T-helper 2 cell treated with Interferon-gamma antibody and Interleukin-4, amounts not matched to agents 5 μg/mL and 100 μg/mL, for 36 hours (primary cell): ENCODE data around the gene CCDC191.

Source experiments
- DNase-seq: peaks from one replicate; pipeline ENCODE4 v3.0.0; 2021; ENCODE audit warnings: low spot score
- H3K27ac Mint-ChIP-seq: one replicate; pipeline ENCODE4 v1.8.0; 2021; ENCODE audit warnings: mild to moderate bottlenecking, mixed read lengths
- H3K27me3 Mint-ChIP-seq: one replicate; pipeline ENCODE4 v1.8.0; 2021; ENCODE audit warnings: low read depth, mixed read lengths
- H3K36me3 Mint-ChIP-seq: one replicate; pipeline ENCODE4 v1.8.0; 2021; ENCODE audit warnings: low read depth, mixed read lengths
- H3K4me1 Mint-ChIP-seq: one replicate; pipeline ENCODE4 v1.8.0; 2021; ENCODE audit warnings: low read depth, mixed read lengths
- H3K4me3 Mint-ChIP-seq: one replicate; pipeline ENCODE4 v1.8.0; 2022; ENCODE audit warnings: mild to moderate bottlenecking, moderate library complexity, mixed read lengths
- H3K9me3 Mint-ChIP-seq: one replicate; pipeline ENCODE4 v1.8.0; 2021; ENCODE audit warnings: mixed read lengths

Gene CCDC191

GRCh38 chr3:113966172-113966571, 90.2 kb downstream of the CCDC191 start:
- H3K4me3 Mint-ChIP-seq, result no peak overlapping the region
- H3K4me1 Mint-ChIP-seq, result peaks cover 11% of the 10 kb centered on the region
- no peak for DNase-seq
- no peaks in the 10 kb centered on the region for H3K36me3 Mint-ChIP-seq
- peaks cover 6% of the 10 kb centered on the region for H3K27me3 Mint-ChIP-seq
- H3K9me3 Mint-ChIP-seq, result no peaks in the 10 kb centered on the region
- H3K27ac Mint-ChIP-seq, result no peak overlapping the region

- Mint-ChIP-seq H3K27me3 (no peaks in the 10 kb centered on the region), H3K27ac (no peak overlapping the region), H3K9me3 (no peaks in the 10 kb centered on the region), H3K36me3 (no peaks in the 10 kb centered on the region), H3K4me3 (no peak overlapping the region), H3K4me1 (peaks cover 11% of the 10 kb centered on the region)
- DNase-seq, result no peak
These were observed 92.4 kb downstream of the CCDC191 start for GRCh38 chr3:113963879-113964278.

GRCh38 chr3:113954091-113954685, 102.1 kb downstream of the CCDC191 start:
- Mint-ChIP-seq H3K4me3 (no peak overlapping the region), H3K9me3 (no peaks in the 10 kb centered on the region), H3K36me3 (no peaks in the 10 kb centered on the region), H3K4me1 (peaks cover 6% of the 10 kb centered on the region), H3K27me3 (peaks cover 21% of the 10 kb centered on the region), H3K27ac (no peak overlapping the region)
- no peak for DNase-seq

- Mint-ChIP-seq H3K27ac (no peak overlapping the region), H3K4me1 (peaks cover 10% of the 10 kb centered on the region), H3K4me3 (no peak overlapping the region), H3K27me3 (peaks cover 26% of the 10 kb centered on the region), H3K9me3 (no peaks in the 10 kb centered on the region), H3K36me3 (no peaks in the 10 kb centered on the region)
- DNase-seq, result no peak
These were observed 102.6 kb downstream of the CCDC191 start for GRCh38 chr3:113953677-113954076.

GRCh38 chr3:113952921-113953320, 103.4 kb downstream of the CCDC191 start:
- Mint-ChIP-seq H3K4me3 (no peak overlapping the region), H3K4me1 (peaks cover 11% of the 10 kb centered on the region), H3K27ac (no peak overlapping the region), H3K36me3 (no peaks in the 10 kb centered on the region), H3K27me3 (peaks cover 29% of the 10 kb centered on the region), H3K9me3 (no peaks in the 10 kb centered on the region)
- DNase-seq, result no peak

GRCh38 chr3:113948015-113948917, 108.1 kb downstream of the CCDC191 start:
- H3K27ac Mint-ChIP-seq, result no peak overlapping the region
- DNase-seq, result no peak
- peaks cover 8% of the 10 kb centered on the region for H3K4me1 Mint-ChIP-seq
- H3K9me3 Mint-ChIP-seq, result no peaks in the 10 kb centered on the region
- H3K4me3 Mint-ChIP-seq, result peak overlapping the region; percentile 60
- peaks cover 53% of the 10 kb centered on the region for H3K27me3 Mint-ChIP-seq
- H3K36me3 Mint-ChIP-seq, result no peaks in the 10 kb centered on the region

- Mint-ChIP-seq H3K27ac (peak within 1 kb of the TSS; percentile 60), H3K36me3 (no peaks in the 10 kb centered on the region), H3K27me3 (peaks cover 52% of the 10 kb centered on the region)
These were observed 108.8 kb downstream of the CCDC191 start, which contains the start of gene ZDHHC23 for GRCh38 chr3:113947372-113948014. TSS of gene ZDHHC23 (plus strand) at chr3:113948013. CDS start at chr3:113948803, 790 bp downstream.

GRCh38 chr3:113946831-113947230, 109.5 kb downstream of the CCDC191 start:
- H3K27me3 Mint-ChIP-seq, result peaks cover 55% of the 10 kb centered on the region

More at GRCh38 chr3:113947372-113948014, 108.8 kb downstream of the CCDC191 start, which contains the start of gene ZDHHC23:
- Mint-ChIP-seq H3K4me1 (peaks cover 7% of the 10 kb centered on the region), H3K4me3 (peak within 1 kb of the TSS; percentile 80), H3K9me3 (no peaks in the 10 kb centered on the region)
- peak; percentile 71 for DNase-seq

GRCh38 chr3:113927556-113927955, 128.8 kb downstream of the CCDC191 start:
- H3K36me3 Mint-ChIP-seq, result no peaks in the 10 kb centered on the region
- no peak overlapping the region for H3K4me3 Mint-ChIP-seq
- no peaks in the 10 kb centered on the region for H3K4me1 Mint-ChIP-seq
- peaks cover 17% of the 10 kb centered on the region for H3K9me3 Mint-ChIP-seq
- no peak for DNase-seq
- peaks cover 5% of the 10 kb centered on the region for H3K27me3 Mint-ChIP-seq
- H3K27ac Mint-ChIP-seq, result no peak overlapping the region

More at GRCh38 chr3:113946831-113947230, 109.5 kb downstream of the CCDC191 start:
- H3K27ac Mint-ChIP-seq, result no peak overlapping the region
- no peak for DNase-seq
- no peaks in the 10 kb centered on the region for H3K9me3 Mint-ChIP-seq
- H3K4me3 Mint-ChIP-seq, result peak overlapping the region; percentile 80
- no peaks in the 10 kb centered on the region for H3K36me3 Mint-ChIP-seq
- H3K4me1 Mint-ChIP-seq, result peaks cover 7% of the 10 kb centered on the region

GRCh38 chr3:113914646-113915045, 141.7 kb downstream of the CCDC191 start:
- Mint-ChIP-seq H3K27ac (no peak overlapping the region), H3K4me3 (no peak overlapping the region), H3K27me3 (peaks cover 6% of the 10 kb centered on the region), H3K4me1 (peaks cover 5% of the 10 kb centered on the region), H3K9me3 (no peaks in the 10 kb centered on the region), H3K36me3 (no peaks in the 10 kb centered on the region)
- no peak for DNase-seq
